SK-N-SH (cell line): ENCODE measurements around the gene CHST3. TPM values are rescaled to one million over a fixed set of nuclear protein-coding genes. Genes with fewer than 3 reads are reported as not detected.

Source experiments
- CTCF ChIA-PET: fragments of 300-600, 350-600 bp; formaldehyde crosslinking; extraction: SDS; loops from one replicate; lab custom pipeline; 2021; lab: Yijun Ruan, JAX
- POLR2A ChIA-PET: fragments of 350-600 bp; sonication (Branson Sonifier 250); formaldehyde crosslinking; extraction: SDS; loops from one replicate; lab custom pipeline; 2020; ENCODE audit warnings: antibody characterized with exemption, inconsistent platforms; lab: Yijun Ruan, JAX
- DNase-seq: peaks from one replicate; pipeline ENCODE4 v3.0.0; 2012
- H2AFZ ChIP-seq: fragments of 200-600 bp; sonication (generic); 2 replicates; pipeline ENCODE4 v1.8.1; 2016; ENCODE audit warnings: antibody characterized with exemption, mild to moderate bottlenecking, low read depth
- H3F3A ChIP-seq: fragments of 200-600 bp; sonication (generic); replicated peaks from 2 replicates; pipeline ENCODE3; 2016; ENCODE audit warnings: antibody characterized with exemption, mild to moderate bottlenecking; ENCODE audit not compliant: insufficient read depth
- H3K27ac ChIP-seq, 2 experiments: fragments of 200-500 bp in 1 of 2; fragments of 200-600 bp in 1 of 2; sonication (Bioruptor generic) in 1 of 2; sonication (generic), shearing (Covaris generic) in 1 of 2; 2 replicates each; pipeline versions ENCODE4 v1.5.1 to v1.6.1; 2014 to 2016; ENCODE audit warnings: low read depth in 2 of 2, inconsistent platforms in 1 of 2, low read length in 1 of 2, mild to moderate bottlenecking in 1 of 2, mixed read lengths in 1 of 2
- H3K27me3 ChIP-seq: fragments of 200-600 bp; sonication (generic), shearing (Covaris generic); 2 replicates; pipeline ENCODE4 v1.6.1; 2016; ENCODE audit warnings: mixed run types; ENCODE audit not compliant: insufficient read depth
- H3K36me3 ChIP-seq, 2 experiments: fragments of 200-500 bp in 1 of 2; fragments of 200-600 bp in 1 of 2; sonication (Bioruptor generic) in 1 of 2; sonication (generic) in 1 of 2; replicated peaks in 1 of 2; 2 replicates each; pipeline versions ENCODE3 to v1.5.1; 2014 to 2016; ENCODE audit warnings: low read length in 1 of 2, mild to moderate bottlenecking in 1 of 2; ENCODE audit not compliant: insufficient read depth in 2 of 2, control insufficient read depth in 1 of 2
- H3K4me1 ChIP-seq, 2 experiments: fragments of 200-500 bp in 1 of 2; fragments of 200-600 bp in 1 of 2; sonication (Bioruptor generic) in 1 of 2; sonication (generic), shearing (Covaris generic) in 1 of 2; 2 replicates each; pipeline versions ENCODE4 v1.5.1 to v1.6.1; 2014 to 2016; ENCODE audit warnings: low read depth in 1 of 2, low read length in 1 of 2, mixed run types in 1 of 2; ENCODE audit not compliant: insufficient read depth in 2 of 2, control insufficient read depth in 1 of 2
- H3K4me2 ChIP-seq: fragments of 200-600 bp; sonication (generic), shearing (Covaris generic); 2 replicates; pipeline ENCODE4 v1.6.1; 2017; ENCODE audit warnings: mixed run types
- H3K4me3 ChIP-seq, 2 experiments: fragments of 200-500 bp in 1 of 2; fragments of 200-600 bp in 1 of 2; sonication (Bioruptor generic) in 1 of 2; sonication (generic), shearing (Covaris generic) in 1 of 2; 2 replicates each; pipeline versions ENCODE4 v1.5.1 to v1.8.1; 2014 to 2016; ENCODE audit warnings: low read depth in 2 of 2, inconsistent platforms in 1 of 2, low read length in 1 of 2, mild to moderate bottlenecking in 1 of 2, mixed read lengths in 1 of 2, moderate library complexity in 1 of 2
- H3K79me2 ChIP-seq: fragments of 200-600 bp; sonication (generic); 2 replicates; pipeline ENCODE4 v1.8.1; 2017; ENCODE audit warnings: mild to moderate bottlenecking; ENCODE audit not compliant: insufficient read depth
- H3K9ac ChIP-seq: fragments of 200-600 bp; sonication (generic); 2 replicates; pipeline ENCODE4 v1.6.1; 2017; ENCODE audit warnings: mixed run types
- H3K9me2 ChIP-seq: fragments of 200-600 bp; sonication (generic); 2 replicates; pipeline ENCODE4 v1.6.1; 2017; ENCODE audit warnings: mixed run types
- H3K9me3 ChIP-seq: fragments of 200-600 bp; sonication (generic); 2 replicates; pipeline ENCODE4 v1.6.1; 2017; ENCODE audit warnings: mixed run types, mild to moderate bottlenecking, moderate library complexity
- H4K20me1 ChIP-seq: fragments of 200-600 bp; sonication (generic); 2 replicates; pipeline ENCODE4 v1.6.1; 2017; ENCODE audit warnings: mild to moderate bottlenecking, mixed run types; ENCODE audit not compliant: insufficient read depth
- ELF1 ChIP-seq: IDR thresholded peaks from 2 replicates; pipeline ENCODE4 v1.4.0; 2012
- FOXJ3 ChIP-seq: sonication (generic); formaldehyde crosslinking; IDR thresholded peaks from 2 replicates; pipeline ENCODE4 v1.5.1; 2020; ENCODE audit warnings: mild to moderate bottlenecking, missing genetic modification reagents
- IRF3 ChIP-seq: fragments of 150-350 bp; IDR thresholded peaks from 2 replicates; pipeline ENCODE4 v1.6.1; 2016; ENCODE audit warnings: mild to moderate bottlenecking, low read depth, low read length
- JUND ChIP-seq: IDR thresholded peaks from 2 replicates; pipeline ENCODE4 v1.4.0; 2012
- MXI1 ChIP-seq: IDR thresholded peaks from 2 replicates; pipeline ENCODE4 v1.6.1; 2012; ENCODE audit warnings: mild to moderate bottlenecking, low read depth, low read length, improper control_type of control experiment
- PBX3 ChIP-seq: IDR thresholded peaks from 2 replicates; pipeline ENCODE4; 2012
- RAD21 ChIP-seq: IDR thresholded peaks from 2 replicates; pipeline ENCODE4 v1.6.1; 2012; ENCODE audit warnings: mild to moderate bottlenecking, low read length
- RCOR1 ChIP-seq: fragments of 150-350 bp; IDR thresholded peaks from 2 replicates; pipeline ENCODE4 v1.6.1; 2017; ENCODE audit warnings: antibody characterized with exemption, low read length
- SIN3A ChIP-seq: IDR thresholded peaks from 2 replicates; pipeline ENCODE4 v1.6.1; 2012; ENCODE audit warnings: low read depth, mild to moderate bottlenecking, low read length, moderate library complexity, borderline replicate concordance
- TEAD4 ChIP-seq: IDR thresholded peaks from 2 replicates; pipeline ENCODE4 v1.4.0; 2012; ENCODE audit warnings: mild to moderate bottlenecking, borderline replicate concordance; ENCODE audit not compliant: insufficient read depth
- USF2 ChIP-seq: fragments of 150-350 bp; IDR thresholded peaks from 2 replicates; pipeline ENCODE4 v1.6.1; 2017; ENCODE audit warnings: antibody characterized with exemption, low read length, low read depth, borderline replicate concordance
- YY1 ChIP-seq: IDR thresholded peaks from 2 replicates; pipeline ENCODE4 v1.4.0; 2012; ENCODE audit warnings: low read depth, mild to moderate bottlenecking
- ZBTB33 ChIP-seq: IDR thresholded peaks from 2 replicates; pipeline ENCODE4 v1.4.0; 2012; ENCODE audit warnings: low read depth, borderline replicate concordance
- WGBS: methylation state at CpG from one replicate; pipeline ENCODE4 v1.1.6; 2017; ENCODE audit warnings: low lambda C conversion rate; 5-methylcytosine and 5-hydroxymethylcytosine counted together
- polyA plus RNA-seq, 3 experiments: library from polyadenylated mRNA; depleted of rRNA; stranded (reverse); fragments of >200 nt; gene quantifications; 2 replicates each; pipeline ENCODE4 v1.2.3, GENCODE V29; 2012
- TF ChIP-seq, protein P1 (sequence below): IDR thresholded peaks from 2 replicates; pipeline ENCODE4 v1.4.0; 2012; ENCODE audit warnings: low read depth

The CHST3 gene
- polyA plus RNA-seq, 1 of the 3 experiments (the other 2 are of a cell fraction), result 6.0 TPM

- TF ChIP-seq IRF3 (no peak), JUND (no peak), MXI1 (no peak), SIN3A (no peak), YY1 (no peak), TEAD4 (no peak), PBX3 (no peak)
- TF ChIP-seq, all 33 proteins: peak for 3
These were observed 80.3 kb downstream of the CHST3 start (continued) for GRCh38 chr10:72044417-72045041.

- Histone ChIP-seq H3F3A (no peaks in the 10 kb centered on the region), H3K4me2 (no peak overlapping the region), H3K36me3 (no peaks in the 10 kb centered on the region), H3K9ac (no peak overlapping the region), H3K9me2 (no peaks in the 10 kb centered on the region), H3K4me3 (no peak overlapping the region), H3K4me1 (peaks cover 0 to 7% of the 10 kb centered on the region in 2 experiments; a peak in 1 of 4 replicates), H4K20me1 (no peaks in the 10 kb centered on the region), H3K79me2 (no peaks in the 10 kb centered on the region), H3K27me3 (no peaks in the 10 kb centered on the region), H2AFZ (no peak overlapping the region), H3K9me3 (no peaks in the 10 kb centered on the region), H3K27ac (no peak overlapping the region)
- no peak for TF ChIP-seq FOXJ3
- TF ChIP-seq, protein P1, sequence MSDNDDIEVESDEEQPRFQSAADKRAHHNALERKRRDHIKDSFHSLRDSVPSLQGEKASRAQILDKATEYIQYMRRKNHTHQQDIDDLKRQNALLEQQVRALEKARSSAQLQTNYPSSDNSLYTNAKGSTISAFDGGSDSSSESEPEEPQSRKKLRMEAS, result no peak
- TF ChIP-seq USF2, result no peak
- no peak for TF ChIP-seq JUND
- TF ChIP-seq PBX3, result no peak
- TF ChIP-seq ZBTB33, result no peak
- no peak for TF ChIP-seq RCOR1
- no peak for TF ChIP-seq RAD21
- no peak for TF ChIP-seq ELF1
- POLR2A ChIA-PET, result interaction anchor here (0.6 to 0.9 kb wide), 2 partner anchors 69 to 228 kb away, joined by 3 read pairs; partner anchors contain the start of gene DDIT4
- no peak for DNase-seq
- CTCF ChIA-PET, result interaction anchor here (0.6 to 11.9 kb wide), 13 partner anchors 8 to 289 kb away, joined by 3 to 250 read pairs (median 4); no protein-coding TSS in a partner anchor
- 98% methylated on average over 2 of the region's 2 CpGs for WGBS
These were observed 81.4 kb downstream of the CHST3 start for GRCh38 chr10:72045586-72045985.
